RWPE1 (cell line): ENCODE measurements around the gene YPEL5.
A peak's percentile ranks its signal among the peaks of the same experiment; 100 is the strongest.
"Not testable (repeated sequence)": the region's sequence is repeated elsewhere in the genome, so short reads cannot be mapped to it uniquely, and the experiment has no call there.

Experiments used
- CTCF ChIA-PET: fragments of 350-600 bp; sonication (Branson Sonifier 250); formaldehyde crosslinking; extraction: SDS; loops from one replicate; lab custom pipeline; 2021; lab: Yijun Ruan, JAX
- POLR2A ChIA-PET: fragments of 400-600 bp; formaldehyde crosslinking; extraction: SDS; loops from one replicate; lab custom pipeline; 2020; ENCODE audit warnings: antibody characterized with exemption; ENCODE audit not compliant: low non-redundant PET; lab: Yijun Ruan, JAX
- DNase-seq: peaks from one replicate; pipeline ENCODE4 v3.0.0; 2012; ENCODE audit warnings: low spot score
- H3K27ac ChIP-seq: fragments of 450-650 bp; 2 replicates; pipeline ENCODE4 v1.5.1; 2017
- TF ChIP-seq, protein P1 (sequence below): fragments of 450-650 bp; conservative IDR thresholded peaks from 2 replicates; pipeline ENCODE4 v1.5.1; 2017; ENCODE audit warnings: low read depth, mild to moderate bottlenecking

YPEL5 gene

DNA sequence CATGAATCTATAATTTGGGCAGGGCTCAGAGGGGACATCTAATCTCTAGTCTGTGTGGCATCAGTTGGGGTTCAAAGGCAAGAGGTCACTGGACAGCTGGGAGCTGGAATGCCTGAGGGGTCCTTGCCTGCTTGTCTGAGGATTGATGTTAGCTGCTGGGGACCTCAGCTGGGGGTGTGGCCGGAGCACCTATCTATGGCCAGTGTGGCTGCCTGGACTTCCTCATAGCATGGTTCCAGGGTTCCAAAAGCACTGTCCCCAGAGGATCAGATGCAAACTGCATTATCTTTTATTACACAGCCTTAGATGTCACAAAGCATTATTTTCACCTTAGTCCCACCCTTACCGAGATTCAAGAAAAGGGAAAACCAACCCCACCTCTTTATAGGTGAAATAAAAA is 38.6 kb upstream of the YPEL5 start:
- POLR2A ChIA-PET = no interaction called here
- H3K27ac ChIP-seq = no peak overlapping the region
- DNase-seq = no peak
- CTCF ChIA-PET = no interaction called here
- TF ChIP-seq, protein P1, sequence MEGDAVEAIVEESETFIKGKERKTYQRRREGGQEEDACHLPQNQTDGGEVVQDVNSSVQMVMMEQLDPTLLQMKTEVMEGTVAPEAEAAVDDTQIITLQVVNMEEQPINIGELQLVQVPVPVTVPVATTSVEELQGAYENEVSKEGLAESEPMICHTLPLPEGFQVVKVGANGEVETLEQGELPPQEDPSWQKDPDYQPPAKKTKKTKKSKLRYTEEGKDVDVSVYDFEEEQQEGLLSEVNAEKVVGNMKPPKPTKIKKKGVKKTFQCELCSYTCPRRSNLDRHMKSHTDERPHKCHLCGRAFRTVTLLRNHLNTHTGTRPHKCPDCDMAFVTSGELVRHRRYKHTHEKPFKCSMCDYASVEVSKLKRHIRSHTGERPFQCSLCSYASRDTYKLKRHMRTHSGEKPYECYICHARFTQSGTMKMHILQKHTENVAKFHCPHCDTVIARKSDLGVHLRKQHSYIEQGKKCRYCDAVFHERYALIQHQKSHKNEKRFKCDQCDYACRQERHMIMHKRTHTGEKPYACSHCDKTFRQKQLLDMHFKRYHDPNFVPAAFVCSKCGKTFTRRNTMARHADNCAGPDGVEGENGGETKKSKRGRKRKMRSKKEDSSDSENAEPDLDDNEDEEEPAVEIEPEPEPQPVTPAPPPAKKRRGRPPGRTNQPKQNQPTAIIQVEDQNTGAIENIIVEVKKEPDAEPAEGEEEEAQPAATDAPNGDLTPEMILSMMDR = no peak

DNA sequence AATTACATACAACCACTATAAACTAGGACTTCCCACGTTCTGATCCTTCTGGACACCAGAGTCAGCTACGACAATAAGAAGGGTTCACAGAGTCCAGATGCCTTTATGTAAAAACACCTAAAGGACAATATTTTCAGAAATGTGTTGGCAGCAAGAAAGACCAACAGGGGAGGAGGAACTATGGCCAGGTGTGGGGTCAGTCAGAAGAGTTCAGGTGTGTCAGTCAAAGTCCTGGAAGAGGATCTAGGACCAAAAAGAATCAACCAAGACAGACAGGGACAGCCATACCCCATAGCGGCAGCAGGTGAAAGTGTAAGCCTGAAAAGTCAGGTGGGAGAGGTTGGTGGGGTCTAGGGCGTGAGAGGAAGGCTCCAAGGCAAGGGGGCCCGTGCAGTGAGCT is 38.0 kb upstream of the YPEL5 start:
- ChIA-PET POLR2A (no interaction called here), CTCF (no interaction called here)
- no peak overlapping the region for H3K27ac ChIP-seq
- no peak for DNase-seq
- TF ChIP-seq, protein P1 = no peak

DNA sequence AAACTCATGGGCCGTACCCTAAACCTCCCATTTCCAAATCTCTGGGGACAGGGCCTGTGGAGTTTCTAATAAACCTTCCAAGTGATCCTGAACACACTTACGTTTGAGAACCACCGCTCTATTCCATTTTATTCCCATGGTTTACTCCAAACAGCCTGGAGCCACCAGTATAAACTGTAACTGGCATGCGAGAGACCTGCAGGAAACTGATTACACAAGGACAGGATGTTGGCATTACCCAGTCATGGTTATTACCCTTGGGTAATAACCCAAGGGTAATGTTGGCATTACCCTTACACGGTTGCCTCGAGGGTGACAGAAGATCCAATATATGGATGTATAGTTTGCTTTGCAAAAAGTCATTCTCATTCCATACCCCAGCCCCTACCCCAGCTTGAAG is 37.0 kb upstream of the YPEL5 start:
- CTCF ChIA-PET = no interaction called here
- H3K27ac ChIP-seq = no peak overlapping the region
- no peak for DNase-seq
- POLR2A ChIA-PET = no interaction called here
- TF ChIP-seq, protein P1 = no peak

DNA sequence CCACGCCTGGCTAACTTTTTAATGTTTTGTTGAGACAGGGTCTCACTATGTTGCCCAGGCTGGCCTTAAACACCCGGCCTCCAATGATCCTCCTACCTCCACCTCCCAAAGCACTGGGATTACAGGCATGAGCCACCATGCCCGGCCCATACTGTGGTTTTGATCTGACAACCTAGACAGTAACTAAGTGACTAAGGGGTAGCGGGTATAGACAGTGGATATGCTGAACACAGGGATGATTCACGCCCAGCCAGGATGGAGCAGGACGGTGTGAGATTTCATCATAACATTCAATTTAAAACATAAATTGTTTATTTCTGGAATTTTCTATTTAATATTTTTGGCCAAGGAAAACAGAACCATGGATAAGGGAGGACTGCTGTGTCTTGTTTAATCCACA is 36.0 kb upstream of the YPEL5 start:
- ChIA-PET POLR2A (no interaction called here), CTCF (no interaction called here)
- no peak for DNase-seq
- no peak overlapping the region for H3K27ac ChIP-seq
- TF ChIP-seq, protein P1 = no peak

DNA sequence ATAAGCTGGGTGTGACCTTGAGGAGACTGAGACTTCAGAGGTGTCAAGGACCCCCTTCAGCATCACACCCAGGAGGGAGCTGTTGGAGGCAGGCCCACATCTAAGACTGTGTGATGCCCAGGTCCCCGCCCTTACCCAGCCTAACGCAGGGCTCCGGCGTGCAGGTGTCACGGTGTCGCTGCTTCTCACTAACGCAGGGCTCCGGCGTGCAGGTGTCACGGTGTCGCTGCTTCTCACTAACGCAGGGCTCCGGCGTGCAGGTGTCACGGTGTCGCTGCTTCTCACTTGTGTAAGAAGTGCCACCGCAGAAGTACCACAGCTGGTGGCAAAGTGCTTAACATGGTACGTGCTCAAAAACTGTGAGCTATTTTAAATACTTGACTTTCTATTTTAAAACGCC is 35.6 kb upstream of the YPEL5 start:
- POLR2A ChIA-PET, DNase-seq, H3K27ac ChIP-seq, CTCF ChIA-PET: not testable (repeated sequence)

DNA sequence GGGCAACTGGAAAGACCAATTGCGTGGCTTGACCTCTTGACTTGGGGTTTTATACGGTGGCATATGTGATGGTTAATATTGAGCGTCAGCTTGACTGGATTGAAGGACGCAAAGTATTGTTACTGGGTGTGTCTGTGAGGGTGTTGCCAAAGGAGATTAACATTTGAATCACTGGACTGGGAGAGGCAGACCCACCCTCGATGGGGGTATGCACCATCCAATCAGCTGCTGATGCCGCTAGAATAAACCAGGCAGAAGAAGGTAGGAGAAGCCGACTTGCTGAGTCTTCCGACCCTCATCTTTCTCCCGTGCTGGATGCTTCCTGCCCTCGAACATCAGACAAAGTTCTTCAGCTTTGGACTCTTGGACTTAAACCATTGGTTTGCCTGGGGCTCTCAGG is 34.2 kb upstream of the YPEL5 start:
- POLR2A ChIA-PET = no interaction called here
- no peak overlapping the region for H3K27ac ChIP-seq
- TF ChIP-seq, protein P1 = no peak
- DNase-seq = no peak
- CTCF ChIA-PET = interaction anchor here (0.7 kb wide), 1 partner anchor 86 kb away, joined by 4 read pairs; no protein-coding TSS in a partner anchor

DNA sequence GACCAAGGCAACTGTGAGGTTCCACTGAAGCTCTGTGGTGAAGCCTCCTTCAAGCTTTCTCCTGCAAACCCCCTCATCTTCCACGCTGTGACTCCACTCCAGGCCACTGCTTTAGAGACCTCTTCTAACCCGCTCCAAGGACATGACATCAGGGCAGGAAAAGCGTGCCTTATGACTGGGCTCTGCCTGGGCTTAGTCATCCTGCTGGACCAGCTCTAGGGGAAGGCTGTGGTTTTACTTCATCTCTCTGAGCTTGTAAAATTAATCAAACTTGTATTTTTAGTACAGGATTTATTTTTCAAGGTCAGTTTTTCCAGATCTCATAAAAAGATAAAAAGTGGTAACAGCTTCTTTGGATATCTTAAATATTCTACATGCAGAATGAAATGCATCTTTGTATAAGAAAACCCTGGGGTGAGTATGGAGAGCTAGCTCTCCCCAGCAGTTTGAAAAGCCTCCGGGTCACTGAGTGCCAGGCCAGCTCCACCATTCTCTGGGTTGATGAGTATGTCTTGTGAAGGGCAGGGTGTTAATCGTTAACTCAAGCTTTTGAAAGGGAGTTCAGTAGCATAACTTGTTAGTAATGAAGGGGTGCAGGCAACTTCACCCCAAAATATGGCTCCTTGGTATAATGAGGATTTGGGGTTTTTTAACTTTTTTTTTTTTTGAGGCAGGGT is 33.1 kb upstream of the YPEL5 start:
- TF ChIP-seq, protein P1 = no peak
- no peak overlapping the region for H3K27ac ChIP-seq
- POLR2A ChIA-PET = no interaction called here
- CTCF ChIA-PET = interaction anchor here (0.6 to 2.0 kb wide), 6 partner anchors 18 to 592 kb away, joined by 3 to 16 read pairs (median 4); no protein-coding TSS in a partner anchor
- DNase-seq = peak; percentile 68
